Stomach smooth muscle (tissue), 2 donors: Measurements from ENCODE around the gene HBA2.
"Not testable (repeated sequence)": the region's sequence is repeated elsewhere in the genome, so short reads cannot be mapped to it uniquely, and the experiment has no call there.

Source experiments
- H3K27ac ChIP-seq: one replicate; pipeline ENCODE4 v1.7.0; 2013; ENCODE audit warnings: mild to moderate bottlenecking, low read length, inconsistent platforms
- H3K27me3 ChIP-seq, 2 donors: one replicate each; pipeline ENCODE4 v1.7.0; 2013; ENCODE audit warnings: low read length in 2 of 2; ENCODE audit not compliant: insufficient read depth in 2 of 2, control insufficient read depth in 1 of 2
- H3K36me3 ChIP-seq, 2 donors: one replicate each; pipeline ENCODE4 v1.7.0; 2013; ENCODE audit warnings: low read length in 2 of 2; ENCODE audit not compliant: control insufficient read depth in 2 of 2, insufficient read depth in 2 of 2
- H3K4me1 ChIP-seq: one replicate; pipeline ENCODE4 v1.7.0; 2013; ENCODE audit warnings: low read length; ENCODE audit not compliant: control insufficient read depth, insufficient read depth
- H3K4me3 ChIP-seq, 2 donors: one replicate each; pipeline ENCODE4 v1.7.0; 2013; ENCODE audit warnings: low read length in 2 of 2
- H3K9ac ChIP-seq, 2 donors: one replicate each; pipeline ENCODE4 v1.7.0; 2013; ENCODE audit warnings: low read length in 2 of 2, mild to moderate bottlenecking in 1 of 2
- H3K9me3 ChIP-seq, 2 donors: one replicate each; pipeline ENCODE4 v1.7.0; 2013; ENCODE audit warnings: low read length in 2 of 2; ENCODE audit not compliant: control insufficient read depth in 2 of 2
- donor health status: healthy.
- donor health status: Pancreatic carcinoma.

The HBA2 gene

DNA sequence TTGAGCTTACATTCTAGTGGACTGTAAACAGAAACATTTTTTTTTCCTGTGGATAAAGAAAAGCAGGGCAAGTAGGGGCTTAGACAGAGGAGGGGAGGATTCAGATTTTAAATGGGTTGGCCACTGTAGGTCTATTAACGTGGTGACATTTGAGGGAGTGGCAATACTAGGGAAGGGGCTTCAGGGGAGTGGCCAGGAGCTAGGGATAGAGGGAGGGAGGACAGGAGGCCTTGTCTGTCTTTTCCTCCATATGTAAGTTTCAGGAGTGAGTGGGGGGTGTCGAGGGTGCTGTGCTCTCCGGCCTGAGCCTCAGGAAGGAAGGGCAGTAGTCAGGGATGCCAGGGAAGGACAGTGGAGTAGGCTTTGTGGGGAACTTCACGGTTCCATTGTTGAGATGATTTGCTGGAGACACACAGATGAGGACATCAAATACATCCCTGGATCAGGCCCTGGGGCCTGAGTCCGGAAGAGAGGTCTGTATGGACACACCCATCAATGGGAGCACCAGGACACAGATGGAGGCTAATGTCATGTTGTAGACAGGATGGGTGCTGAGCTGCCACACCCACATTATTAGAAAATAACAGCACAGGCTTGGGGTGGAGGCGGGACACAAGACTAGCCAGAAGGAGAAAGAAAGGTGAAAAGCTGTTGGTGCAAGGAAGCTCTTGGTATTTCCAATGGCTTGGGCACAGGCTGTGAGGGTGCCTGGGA, 13.4 kb upstream of the HBA2 start:
- peaks cover 5% of the 10 kb centered on the region for H3K4me1 ChIP-seq
- no peak overlapping the region for H3K9ac ChIP-seq
- H3K27ac ChIP-seq: no peak overlapping the region
- no peaks in the 10 kb centered on the region for H3K9me3 ChIP-seq
- no peak overlapping the region for H3K4me3 ChIP-seq
- no peaks in the 10 kb centered on the region for H3K36me3 ChIP-seq
- peaks cover 18 to 20% of the 10 kb centered on the region in 2 donors for H3K27me3 ChIP-seq

DNA sequence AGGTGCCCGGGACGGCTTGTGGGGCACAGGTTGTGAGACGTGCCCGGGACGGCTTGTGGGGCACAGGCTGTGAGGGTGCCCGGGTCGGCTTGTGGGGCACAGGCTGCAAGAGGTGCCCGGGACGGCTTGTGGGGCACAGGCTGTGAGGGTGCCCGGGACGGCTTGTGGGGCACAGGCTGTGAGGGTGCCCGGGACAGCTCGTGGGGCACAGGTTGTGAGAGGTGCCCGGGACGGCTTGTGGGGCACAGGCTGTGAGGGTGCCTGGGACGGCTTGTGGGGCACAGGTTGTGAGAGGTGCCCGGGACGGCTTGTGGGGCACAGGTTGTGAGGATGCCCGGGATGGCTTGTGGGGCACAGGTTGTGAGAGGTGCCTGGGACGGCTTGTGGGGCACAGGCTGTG, 12.4 kb upstream of the HBA2 start:
- H3K4me3 ChIP-seq, H3K9ac ChIP-seq, H3K4me1 ChIP-seq, H3K27ac ChIP-seq, H3K36me3 ChIP-seq, H3K9me3 ChIP-seq: not testable (repeated sequence)
- H3K27me3 ChIP-seq: peaks cover 12 to 15% of the 10 kb centered on the region in 2 donors

GRCh38 chr16:160691-161190, 11.9 kb upstream of the HBA2 start:
- Histone ChIP-seq H3K4me1 (peaks cover 8% of the 10 kb centered on the region), H3K27me3 (peaks cover 14 to 16% of the 10 kb centered on the region in 2 donors), H3K36me3 (no peaks in the 10 kb centered on the region), H3K9me3 (no peaks in the 10 kb centered on the region), H3K4me3 (no peak overlapping the region), H3K9ac (no peak overlapping the region), H3K27ac (no peak overlapping the region)

DNA sequence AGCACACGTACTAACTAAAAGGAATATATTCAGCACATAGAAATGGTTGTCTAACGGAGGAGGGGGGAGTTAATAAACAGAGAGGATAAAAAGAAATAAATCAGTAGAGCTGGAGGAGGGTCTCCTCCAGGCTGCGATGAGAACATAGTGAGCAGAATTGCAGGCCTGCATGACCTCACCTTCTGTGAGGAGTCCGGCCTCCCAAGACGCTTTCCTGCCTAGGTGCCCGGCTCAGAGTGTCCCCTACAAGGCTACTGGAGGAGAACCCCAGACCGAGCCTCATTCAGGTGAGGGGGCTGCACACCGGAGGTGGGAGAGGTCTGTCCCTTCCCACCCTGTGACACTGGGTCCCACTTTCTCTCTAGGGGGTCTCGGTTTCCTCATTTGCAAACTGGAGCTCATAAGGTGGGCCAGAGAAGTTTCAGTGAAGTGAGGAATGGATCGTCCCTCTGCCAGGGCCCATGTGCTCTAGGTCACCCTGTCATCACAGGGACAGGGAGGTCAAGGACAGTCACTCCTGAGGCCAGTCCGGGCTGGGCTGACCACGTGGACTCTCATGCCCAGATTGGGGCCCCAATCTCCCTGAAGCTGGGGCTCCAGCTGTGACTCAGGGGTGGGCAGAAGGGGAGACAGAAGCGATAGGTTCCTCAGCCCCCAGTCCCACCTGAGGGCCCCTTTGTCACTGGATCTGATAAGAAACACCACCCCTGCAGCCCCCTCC, 10.2 kb upstream of the HBA2 start:
- H3K9me3 ChIP-seq: no peaks in the 10 kb centered on the region
- H3K4me3 ChIP-seq: no peak overlapping the region
- H3K9ac ChIP-seq: no peak overlapping the region
- peaks cover 22 to 25% of the 10 kb centered on the region in 2 donors for H3K27me3 ChIP-seq
- H3K4me1 ChIP-seq: peaks cover 15% of the 10 kb centered on the region
- no peaks in the 10 kb centered on the region for H3K36me3 ChIP-seq
- no peak overlapping the region for H3K27ac ChIP-seq

DNA sequence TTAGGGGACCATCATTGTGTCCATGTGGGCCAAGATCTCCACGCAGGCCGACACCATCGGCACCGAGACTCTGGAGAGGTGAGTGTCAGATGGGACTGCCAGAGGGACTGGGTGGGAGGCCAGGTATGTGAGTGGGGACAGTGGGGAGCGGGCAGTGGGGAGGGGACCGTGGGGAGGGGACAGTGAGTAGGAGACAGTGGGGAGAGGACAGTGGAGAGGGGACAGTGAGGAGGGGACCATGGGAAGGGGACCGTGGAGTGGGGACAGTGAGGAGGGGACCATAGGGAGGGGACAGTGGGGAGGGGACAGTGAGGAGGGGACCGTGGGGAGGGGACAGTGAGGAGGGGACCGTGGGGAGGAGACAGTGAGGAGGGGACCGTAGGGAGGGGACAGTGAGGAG, 9.5 kb upstream of the HBA2 start:
- H3K4me1 ChIP-seq: peaks cover 15% of the 10 kb centered on the region
- peaks cover 29 to 32% of the 10 kb centered on the region in 2 donors for H3K27me3 ChIP-seq
- H3K36me3 ChIP-seq, H3K4me3 ChIP-seq, H3K9me3 ChIP-seq, H3K27ac ChIP-seq, H3K9ac ChIP-seq: not testable (repeated sequence)

DNA sequence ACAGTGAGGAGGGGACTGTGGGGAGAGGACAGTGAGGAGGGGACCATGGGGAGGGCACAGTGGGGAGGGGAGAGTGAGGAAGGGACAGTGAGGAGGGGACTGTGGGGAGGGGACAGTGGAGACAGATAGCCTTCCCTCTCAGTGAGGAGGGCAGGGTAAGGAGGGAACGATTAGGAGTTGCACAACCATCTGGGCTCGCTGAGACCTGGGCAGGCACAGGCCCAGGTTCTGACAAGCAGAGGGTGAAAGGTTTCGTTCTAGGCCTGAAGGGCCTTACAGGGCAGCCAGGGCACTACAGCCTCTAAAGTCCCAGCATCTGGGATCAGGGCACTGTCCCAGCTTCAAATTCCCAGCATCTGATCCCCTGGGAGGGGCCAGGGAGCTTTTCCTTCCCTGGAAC, 9.0 kb upstream of the HBA2 start:
- Histone ChIP-seq H3K27me3 (peaks cover 35 to 37% of the 10 kb centered on the region in 2 donors), H3K4me1 (peaks cover 18% of the 10 kb centered on the region)
- not testable (repeated sequence) for H3K9me3 ChIP-seq, H3K9ac ChIP-seq, H3K27ac ChIP-seq, H3K4me3 ChIP-seq, H3K36me3 ChIP-seq

DNA sequence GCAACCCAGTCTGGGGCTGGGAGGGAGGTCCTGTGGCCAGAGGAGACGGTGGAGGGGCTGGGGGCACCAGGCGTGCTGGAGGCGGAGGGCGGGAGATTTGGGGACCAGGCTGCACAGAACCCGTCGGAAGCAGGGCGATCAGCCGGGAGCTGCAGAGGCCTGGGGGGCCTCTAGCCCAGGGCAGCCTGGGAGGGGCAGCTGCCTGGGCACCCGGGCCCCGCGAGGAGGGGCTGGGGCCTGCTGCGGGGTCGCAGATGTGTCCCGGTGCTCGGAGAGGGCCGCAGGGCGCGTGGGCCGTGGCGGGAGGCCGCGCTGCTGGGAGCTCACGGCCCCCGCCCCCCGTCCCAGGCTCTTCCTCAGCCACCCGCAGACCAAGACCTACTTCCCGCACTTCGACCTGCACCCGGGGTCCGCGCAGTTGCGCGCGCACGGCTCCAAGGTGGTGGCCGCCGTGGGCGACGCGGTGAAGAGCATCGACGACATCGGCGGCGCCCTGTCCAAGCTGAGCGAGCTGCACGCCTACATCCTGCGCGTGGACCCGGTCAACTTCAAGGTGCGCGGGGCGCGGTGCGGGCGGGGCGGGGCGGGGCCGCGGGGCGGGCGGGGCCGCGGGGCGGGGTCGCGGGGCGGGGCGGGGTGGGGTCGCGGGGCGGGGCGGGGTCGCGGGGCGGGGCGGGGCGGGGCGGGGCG, 8.4 kb upstream of the HBA2 start:
- H3K4me1 ChIP-seq: peaks cover 18% of the 10 kb centered on the region
- not testable (repeated sequence) for H3K27ac ChIP-seq, H3K4me3 ChIP-seq, H3K9me3 ChIP-seq, H3K36me3 ChIP-seq, H3K9ac ChIP-seq
- peaks cover 40 to 43% of the 10 kb centered on the region in 2 donors for H3K27me3 ChIP-seq

- H3K27me3 ChIP-seq: peaks cover 40 to 46% of the 10 kb centered on the region in 2 donors
Observed at GRCh38 chr16:164827-165538, 7.7 kb upstream of the HBA2 start.

GRCh38 chr16:165539-166374, 6.9 kb upstream of the HBA2 start, which contains the start of gene HBM:
Gene HBM (plus strand): TSS chr16:165978. CDS start chr16:165998, 20 bp downstream.
- no peaks in the 10 kb centered on the region for H3K36me3 ChIP-seq

More at GRCh38 chr16:164827-165538, 7.7 kb upstream of the HBA2 start:
- no peak overlapping the region for H3K9ac ChIP-seq
- H3K27ac ChIP-seq: no peak overlapping the region
- no peaks in the 10 kb centered on the region for H3K36me3 ChIP-seq
- no peaks in the 10 kb centered on the region for H3K9me3 ChIP-seq
- peaks cover 18% of the 10 kb centered on the region for H3K4me1 ChIP-seq
- peak overlapping the region; percentile 16 to 40 for H3K4me3 ChIP-seq

More at GRCh38 chr16:165539-166374, 6.9 kb upstream of the HBA2 start, which contains the start of gene HBM:
- Histone ChIP-seq H3K27me3 (peaks cover 40 to 51% of the 10 kb centered on the region in 2 donors), H3K4me1 (peaks cover 18% of the 10 kb centered on the region), H3K4me3 (peak within 1 kb of the TSS; percentile 16 to 40), H3K9me3 (no peaks in the 10 kb centered on the region), H3K9ac (no peak within 1 kb of the TSS), H3K27ac (no peak within 1 kb of the TSS)
